ENCODE measurements around the gene SSH3.
A peak's percentile ranks its signal among the peaks of the same experiment; 100 is the strongest.

SSH3 gene

DNA sequence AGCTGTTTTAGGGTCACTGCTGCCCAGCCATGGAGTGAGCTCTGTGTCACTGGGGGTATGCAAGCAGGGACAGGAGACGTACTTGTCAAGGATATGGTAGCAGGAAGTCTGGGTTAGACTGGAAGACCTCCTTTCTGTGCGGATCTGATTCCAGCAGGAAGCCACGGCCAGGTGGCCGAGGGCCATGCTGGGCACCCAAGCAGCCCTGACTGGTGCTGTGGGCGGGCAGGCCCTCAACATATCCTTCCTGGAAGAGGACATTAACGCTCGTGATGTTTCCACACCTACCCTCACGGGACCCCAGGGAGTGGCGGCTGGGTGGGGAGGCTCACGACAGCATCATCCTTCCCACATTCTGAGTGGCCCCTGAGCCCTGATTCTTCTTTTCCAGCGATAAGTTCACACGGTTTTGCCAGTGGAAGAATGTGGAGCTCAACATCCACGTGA, 23.0 kb upstream of the SSH3 start:
- DNase-seq: no peak

GRCh38 chr11:67280788-67281551, 22.4 kb upstream of the SSH3 start:
- DNase-seq: peak; percentile 2

- DNase-seq: peak; percentile 1
Observed at GRCh38 chr11:67281552-67282150, 21.7 kb upstream of the SSH3 start.

DNA sequence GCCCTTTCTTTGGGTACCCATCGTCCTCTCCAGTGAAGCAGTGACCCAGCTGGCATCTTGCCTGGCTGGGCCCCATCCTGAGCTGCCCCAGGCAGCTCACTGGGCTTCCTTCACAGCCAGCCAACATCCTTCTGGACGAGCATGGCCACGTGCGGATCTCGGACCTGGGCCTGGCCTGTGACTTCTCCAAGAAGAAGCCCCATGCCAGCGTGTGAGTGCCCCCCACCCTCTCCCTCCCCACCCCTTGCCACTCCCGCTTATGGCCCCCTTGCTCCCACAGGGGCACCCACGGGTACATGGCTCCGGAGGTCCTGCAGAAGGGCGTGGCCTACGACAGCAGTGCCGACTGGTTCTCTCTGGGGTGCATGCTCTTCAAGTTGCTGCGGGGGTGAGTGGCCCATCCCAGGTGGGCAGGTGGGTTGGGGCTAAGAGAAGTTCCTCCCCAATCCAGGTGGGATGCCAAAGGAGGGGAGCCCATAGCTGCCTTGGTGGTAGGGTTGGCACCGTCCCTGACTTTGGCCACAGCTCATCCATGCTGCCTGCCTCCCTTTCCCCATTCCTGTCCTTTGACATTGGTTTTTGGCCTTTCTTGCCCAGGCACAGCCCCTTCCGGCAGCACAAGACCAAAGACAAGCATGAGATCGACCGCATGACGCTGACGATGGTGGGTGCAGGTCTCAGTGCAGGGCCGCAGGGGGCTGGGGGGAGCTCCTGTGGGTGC, 21.0 kb upstream of the SSH3 start:
- peak; percentile 2 for DNase-seq

DNA sequence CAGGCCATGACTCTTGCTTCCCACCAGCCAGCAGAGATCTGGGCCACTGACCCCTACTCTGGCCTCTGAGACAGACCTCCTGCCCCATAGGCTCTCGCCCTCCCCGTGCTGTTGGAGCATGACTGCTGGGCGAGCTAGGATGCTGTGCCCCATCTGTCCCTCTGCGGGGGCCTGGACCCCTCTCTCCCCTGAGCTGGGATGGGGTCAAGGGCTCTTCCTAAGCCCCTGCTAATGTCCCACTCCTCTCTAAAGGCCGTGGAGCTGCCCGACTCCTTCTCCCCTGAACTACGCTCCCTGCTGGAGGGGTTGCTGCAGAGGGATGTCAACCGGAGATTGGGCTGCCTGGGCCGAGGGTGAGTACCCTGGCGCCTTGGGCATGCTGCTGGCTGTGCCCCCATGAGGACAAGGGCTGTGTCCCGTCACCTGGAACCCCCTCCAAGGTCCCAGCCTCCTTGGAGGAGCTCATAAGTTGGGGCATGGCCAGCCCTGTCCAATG, 20.4 kb upstream of the SSH3 start:
- DNase-seq: no peak

DNA sequence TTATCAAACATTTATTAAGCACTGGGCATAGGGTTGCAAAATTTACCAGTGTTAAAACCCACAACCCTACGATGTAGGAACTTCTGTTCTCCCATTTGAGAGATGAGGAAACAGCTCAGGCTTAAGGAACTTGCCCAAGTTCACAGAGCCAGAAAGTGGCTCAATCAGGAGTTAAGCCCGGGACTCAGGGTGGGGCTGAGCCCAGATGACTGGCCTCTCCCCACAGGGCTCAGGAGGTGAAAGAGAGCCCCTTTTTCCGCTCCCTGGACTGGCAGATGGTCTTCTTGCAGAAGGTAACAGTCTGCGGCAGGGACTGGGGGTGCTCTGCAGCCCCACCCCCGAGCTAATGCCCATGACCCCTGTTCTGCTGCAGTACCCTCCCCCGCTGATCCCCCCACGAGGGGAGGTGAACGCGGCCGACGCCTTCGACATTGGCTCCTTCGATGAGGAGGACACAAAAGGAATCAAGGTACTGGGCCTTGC, 19.8 kb upstream of the SSH3 start:
- peak; percentile 2 for DNase-seq

GRCh38 chr11:67284811-67285540, 18.4 kb upstream of the SSH3 start:
- DNase-seq: peak; percentile 14

DNA sequence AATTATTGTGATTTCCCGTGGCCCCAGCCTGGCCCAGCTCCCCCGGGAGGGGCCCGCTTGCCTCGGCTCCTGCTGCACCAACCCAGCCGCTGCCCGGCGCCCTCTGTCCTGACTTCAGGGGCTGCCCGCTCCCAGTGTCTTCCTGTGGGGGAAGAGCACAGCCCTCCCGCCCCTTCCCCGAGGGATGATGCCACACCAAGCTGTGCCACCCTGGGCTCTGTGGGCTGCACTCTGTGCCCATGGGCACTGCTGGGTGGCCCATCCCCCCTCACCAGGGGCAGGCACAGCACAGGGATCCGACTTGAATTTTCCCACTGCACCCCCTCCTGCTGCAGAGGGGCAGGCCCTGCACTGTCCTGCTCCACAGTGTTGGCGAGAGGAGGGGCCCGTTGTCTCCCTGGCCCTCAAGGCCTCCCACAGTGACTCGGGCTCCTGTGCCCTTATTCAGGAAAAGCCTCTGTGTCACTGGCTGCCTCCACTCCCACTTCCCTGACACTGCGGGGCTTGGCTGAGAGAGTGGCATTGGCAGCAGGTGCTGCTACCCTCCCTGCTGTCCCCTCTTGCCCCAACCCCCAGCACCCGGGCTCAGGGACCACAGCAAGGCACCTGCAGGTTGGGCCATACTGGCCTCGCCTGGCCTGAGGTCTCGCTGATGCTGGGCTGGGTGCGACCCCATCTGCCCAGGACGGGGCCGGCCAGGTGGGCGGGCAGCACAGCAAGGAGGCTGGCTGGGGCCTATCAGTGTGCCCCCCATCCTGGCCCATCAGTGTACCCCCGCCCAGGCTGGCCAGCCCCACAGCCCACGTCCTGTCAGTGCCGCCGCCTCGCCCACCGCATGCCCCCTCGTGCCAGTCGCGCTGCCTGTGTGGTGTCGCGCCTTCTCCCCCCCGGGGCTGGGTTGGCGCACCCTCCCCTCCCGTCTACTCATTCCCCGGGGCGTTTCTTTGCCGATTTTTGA, 17.5 kb upstream of the SSH3 start:
- DNase-seq: peak; percentile 58

DNA sequence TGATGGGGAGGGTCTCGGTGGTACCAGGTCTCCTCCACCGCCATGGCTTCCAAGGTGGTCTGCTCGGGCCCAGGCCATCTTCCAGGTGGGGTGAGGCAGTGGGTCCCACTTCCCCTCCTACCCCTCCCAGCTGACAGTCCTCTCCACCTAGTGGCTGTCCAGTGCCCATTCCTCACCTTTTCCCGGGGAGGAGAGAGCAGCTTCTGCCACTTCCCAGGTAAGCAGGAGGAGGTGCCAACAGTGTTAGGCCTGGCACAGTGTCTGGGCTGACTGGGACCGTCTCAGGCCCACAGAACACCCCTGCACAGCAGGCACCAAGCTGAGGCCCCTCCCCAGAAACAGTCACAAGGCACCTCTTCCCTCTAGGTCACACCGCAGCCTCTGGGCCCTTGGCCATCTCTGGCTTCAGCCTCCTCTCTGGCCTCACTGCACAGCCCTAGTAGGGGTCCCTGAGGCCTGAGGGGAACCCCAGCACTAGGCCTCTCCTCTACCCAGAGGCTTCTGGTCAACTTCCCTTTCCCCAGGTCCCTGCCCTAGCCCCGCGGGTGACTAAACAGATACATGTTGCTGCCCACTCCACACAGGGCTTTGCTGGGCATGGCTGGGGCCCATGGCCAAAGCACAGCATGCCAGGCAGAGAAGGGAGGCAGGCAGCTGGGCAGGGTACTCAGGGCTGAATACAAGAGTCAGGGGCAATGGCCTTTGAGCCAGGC, 16.6 kb upstream of the SSH3 start:
- peak; percentile 39 for DNase-seq

- peak; percentile 61 for DNase-seq
Observed at GRCh38 chr11:67287355-67288197, 15.8 kb upstream of the SSH3 start.

DNA sequence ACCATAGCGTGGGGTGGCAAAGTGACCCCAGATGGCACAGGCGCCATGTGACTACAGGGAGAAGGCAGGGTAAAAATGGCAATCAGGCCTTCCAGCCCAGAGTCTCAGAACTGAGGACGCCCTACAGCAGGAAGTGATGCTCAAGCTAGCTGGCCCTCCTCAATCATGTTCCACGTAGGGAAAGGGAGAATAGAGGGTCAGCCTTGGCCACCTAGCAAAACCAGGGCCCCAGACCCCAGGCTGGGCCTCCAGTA, 15.2 kb upstream of the SSH3 start:
- no peak for DNase-seq

GRCh38 chr11:67288452-67289225, 14.7 kb upstream of the SSH3 start:
- peak; percentile 96 for DNase-seq

DNA sequence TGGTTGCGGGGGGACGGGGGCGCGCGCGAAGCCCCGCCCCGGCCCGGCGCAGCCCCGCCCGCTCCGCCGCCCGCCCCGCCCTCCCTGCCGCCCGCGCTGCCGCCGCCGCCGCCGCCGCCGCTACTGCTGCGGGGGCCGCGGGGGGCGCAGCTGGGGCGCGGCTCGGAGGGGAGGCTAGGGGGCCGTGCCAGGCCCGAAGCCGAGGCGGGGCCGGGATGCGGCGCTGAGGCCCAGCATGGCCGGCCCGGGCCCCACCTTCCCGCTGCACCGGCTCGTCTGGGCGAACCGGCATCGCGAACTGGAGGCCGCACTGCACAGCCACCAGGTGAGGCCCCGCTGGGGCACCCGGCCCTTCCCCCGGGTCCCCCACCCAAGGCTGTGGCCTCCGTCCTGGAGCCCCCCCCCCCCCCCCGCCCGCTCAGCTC, 14.1 kb upstream of the SSH3 start, which contains the start of gene ANKRD13D:
Gene ANKRD13D, plus strand, starts transcription at position 78 of the 425 bp plus-strand sequence. Its CDS starts 158 bp downstream, at position 236.
- no peak for DNase-seq

DNA sequence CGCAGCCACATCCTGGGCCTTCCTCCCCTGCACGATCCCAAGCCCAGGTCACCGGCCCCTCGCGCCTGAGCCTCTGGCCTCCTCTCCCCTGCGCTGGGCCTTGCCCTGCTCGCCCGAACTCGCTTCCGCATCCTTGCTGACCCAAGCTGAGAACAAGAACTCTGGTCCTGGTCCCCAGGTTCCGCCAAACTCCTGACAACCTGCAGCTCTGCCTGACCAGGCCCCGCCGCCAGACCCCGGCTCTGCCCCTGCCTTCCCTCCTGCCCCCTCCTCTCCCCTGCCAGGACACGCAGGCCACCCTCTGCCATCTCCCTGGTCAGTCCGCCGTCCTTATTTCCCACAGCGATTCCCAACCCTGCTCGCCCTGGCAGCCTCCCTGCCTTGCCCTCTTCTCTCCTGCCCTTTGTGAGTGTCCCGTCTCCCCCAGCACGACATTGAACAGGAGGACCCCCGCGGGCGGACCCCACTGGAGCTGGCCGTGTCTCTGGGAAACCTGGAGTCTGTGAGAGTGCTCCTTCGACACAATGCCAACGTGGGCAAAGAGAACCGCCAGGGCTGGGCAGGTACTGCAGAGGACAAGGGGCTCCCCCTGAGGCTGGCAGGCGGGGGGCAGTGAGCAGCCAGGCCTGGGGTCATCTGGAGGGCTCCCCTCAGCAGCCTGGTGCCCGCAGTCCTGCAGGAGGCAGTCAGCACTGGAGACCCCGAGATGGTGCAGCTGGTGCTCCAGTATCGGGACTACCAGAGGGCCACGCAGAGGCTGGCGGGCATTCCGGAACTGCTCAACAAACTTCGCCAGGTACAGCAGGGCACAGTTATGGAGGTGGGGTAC, 13.5 kb upstream of the SSH3 start:
- DNase-seq: peak; percentile 6

GRCh38 chr11:67290801-67291200, 12.5 kb upstream of the SSH3 start:
- peak; percentile 2 for DNase-seq

DNA sequence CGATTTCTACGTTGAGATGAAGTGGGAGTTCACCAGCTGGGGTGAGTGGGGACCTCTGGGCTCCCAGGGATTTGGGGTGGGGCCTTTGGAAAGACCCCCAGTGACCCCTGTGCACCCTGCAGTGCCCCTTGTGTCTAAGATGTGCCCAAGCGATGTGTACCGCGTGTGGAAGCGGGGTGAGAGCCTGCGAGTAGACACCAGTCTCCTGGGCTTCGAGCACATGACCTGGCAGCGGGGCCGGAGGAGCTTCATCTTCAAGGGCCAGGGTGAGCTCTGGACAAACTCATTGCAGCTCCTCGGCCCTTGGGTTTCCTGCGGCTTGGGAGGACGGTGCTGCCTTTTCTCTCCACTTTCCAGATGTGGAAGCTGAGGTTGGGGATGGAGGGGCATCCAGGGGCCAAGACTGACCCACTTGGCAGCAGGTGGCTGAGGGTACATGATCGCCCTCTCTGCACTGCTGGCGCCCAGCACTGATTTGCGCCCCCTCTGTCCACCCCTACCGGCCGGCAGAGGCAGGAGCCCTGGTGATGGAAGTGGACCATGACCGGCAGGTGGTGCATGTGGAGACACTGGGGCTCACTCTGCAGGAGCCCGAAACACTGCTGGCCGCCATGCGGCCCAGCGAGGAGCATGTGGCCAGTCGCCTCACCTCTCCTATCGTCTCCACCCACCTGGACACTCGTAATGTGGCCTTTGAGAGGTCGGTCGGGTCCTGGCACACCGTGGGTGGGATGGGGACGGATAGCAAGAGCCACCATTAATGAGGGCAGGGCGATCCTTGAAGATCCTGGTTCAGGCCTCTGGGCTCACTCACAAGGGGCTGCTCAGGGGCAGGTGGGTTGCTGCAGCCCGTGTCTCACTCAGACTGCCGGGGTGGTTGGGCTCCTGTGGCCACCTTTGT, 11.6 kb upstream of the SSH3 start:
- no peak for DNase-seq

DNA sequence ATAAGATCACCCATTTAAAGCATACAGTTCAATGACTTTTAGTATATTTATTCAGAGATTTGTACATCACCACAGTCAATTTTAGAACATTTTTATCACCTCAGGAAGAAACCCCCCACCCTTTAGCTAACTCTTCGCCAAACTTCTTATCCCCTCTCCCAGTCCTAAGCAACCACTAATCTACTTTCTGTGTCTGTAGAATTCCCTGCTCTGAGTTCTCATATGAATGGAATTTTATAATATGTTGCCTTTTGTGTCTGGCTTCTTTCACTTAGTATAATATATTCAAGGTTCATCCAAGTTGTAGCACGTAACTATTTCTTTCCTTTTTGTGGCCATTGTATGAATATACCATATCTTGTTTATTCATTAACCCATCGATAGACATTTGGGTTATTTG, 10.7 kb upstream of the SSH3 start:
- no peak for DNase-seq

Measured in CD4-positive, alpha-beta T cell treated with Interleukin-17A for 4 hours (primary cell).